Occipital lobe (tissue), 2 donors: ENCODE measurements around the gene NDUFA5. TPM values are rescaled to one million over a fixed set of nuclear protein-coding genes. Genes with fewer than 3 reads are reported as not detected.

Source experiments
- DNase-seq: peaks from one replicate; lab custom pipeline; 2025; lab: John Stamatoyannopoulos, UW
- total RNA-seq: library from RNA; depleted of rRNA; stranded (reverse); fragments of >200 nt; gene quantifications from one replicate; pipeline ENCODE4 v1.2.3, GENCODE V29; 2014

NDUFA5 gene
- total RNA-seq, 1 donor from 2014 or later, result 154 TPM

GRCh38 chr7:123505221-123505620, 52.4 kb downstream of the NDUFA5 start:
- DNase-seq, result no peak

DNA sequence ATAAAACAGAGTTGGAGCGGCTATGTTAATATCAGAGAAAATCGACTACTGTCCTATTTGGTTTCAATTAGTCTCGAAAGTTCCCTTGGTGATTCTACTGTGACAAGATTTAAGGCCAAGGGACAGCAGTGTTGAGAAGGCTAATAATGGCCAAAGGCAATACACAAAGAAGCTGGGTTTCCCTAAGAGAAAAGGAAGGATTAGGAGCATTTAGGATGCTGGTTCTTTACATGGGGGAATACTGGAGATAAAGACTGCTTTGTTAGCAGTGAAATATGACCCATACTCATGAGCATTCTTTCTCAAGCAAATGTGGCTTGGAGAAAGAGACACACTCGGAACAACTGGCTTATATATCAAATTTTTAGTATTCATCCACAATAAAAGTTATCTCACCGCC, 55.4 kb downstream of the NDUFA5 start:
- DNase-seq, result no peak

DNA sequence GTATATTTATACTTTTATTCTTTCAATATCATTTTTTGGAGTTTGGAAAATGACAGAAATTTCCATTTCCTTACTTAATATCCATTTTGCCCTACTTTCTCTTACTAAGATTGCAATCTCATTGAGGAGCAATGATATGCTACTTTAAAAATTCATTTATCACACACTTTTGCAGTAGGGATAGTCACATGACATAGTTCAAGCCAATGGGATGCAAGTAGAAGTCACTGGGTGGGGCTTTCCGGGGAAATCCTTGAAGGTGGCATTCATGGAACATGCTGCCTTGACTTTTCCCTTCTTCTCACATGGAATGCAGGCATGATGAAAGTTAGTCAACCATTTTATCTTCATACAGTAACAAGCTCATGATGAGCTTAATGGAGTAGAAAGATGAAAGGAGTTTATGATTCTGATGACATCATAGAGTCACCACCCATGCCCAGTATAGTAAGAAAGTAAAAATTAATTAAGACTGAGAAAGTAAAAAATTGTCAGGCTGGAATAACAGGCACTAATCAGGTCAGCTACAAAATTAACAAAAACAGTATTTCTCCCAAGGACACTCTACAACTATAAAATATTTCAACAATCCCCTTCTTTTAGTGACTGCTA, 56.6 kb downstream of the NDUFA5 start:
- no peak for DNase-seq

- DNase-seq, result no peak
These were observed 58.2 kb downstream of the NDUFA5 start for GRCh38 chr7:123499211-123499970.

DNA sequence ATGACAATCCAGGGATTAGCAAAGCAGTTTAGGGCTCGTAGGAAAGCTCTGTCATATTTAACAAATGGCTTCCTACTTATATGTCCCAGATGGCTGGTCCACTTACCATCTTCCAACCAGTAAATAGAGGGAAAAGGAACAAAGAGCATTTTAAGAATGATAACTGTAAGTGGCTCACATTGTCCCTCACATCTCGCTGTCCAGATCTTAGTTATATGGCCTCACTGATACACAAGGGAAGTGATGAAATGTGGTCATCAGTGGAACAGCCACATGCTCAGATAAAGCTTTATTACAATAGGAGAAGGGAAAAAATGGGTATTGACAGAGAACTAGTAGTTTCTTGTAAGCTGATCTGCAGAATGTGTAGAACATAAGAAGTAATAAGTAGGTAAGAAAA, 59.0 kb downstream of the NDUFA5 start:
- no peak for DNase-seq

DNA sequence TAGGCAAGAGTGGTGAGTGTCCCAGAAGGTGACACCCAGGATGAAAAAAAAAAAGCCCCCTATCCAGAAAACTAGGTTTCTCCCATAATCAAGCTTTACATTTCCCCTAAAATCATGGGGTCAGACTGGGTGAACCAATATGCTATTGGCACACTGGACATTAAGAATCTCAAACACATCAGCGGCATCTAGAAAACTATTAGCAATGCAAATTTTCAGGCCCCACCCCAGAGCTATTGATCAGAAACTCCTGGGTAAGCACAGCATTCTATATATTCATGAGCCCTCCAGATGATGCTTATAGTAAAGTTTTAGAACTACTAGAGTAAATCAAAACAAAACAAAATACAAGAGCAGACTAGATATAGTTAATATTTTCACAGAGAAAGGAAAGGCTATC, 59.6 kb downstream of the NDUFA5 start:
- no peak for DNase-seq

- DNase-seq, result no peak
These were observed 63.3 kb downstream of the NDUFA5 start for GRCh38 chr7:123494193-123494796.

GRCh38 chr7:123492485-123492884, 65.1 kb downstream of the NDUFA5 start:
- DNase-seq, result no peak

Other genes starting within 250 kb of the NDUFA5 start
- 3.4 TPM for gene IQUB, start 23.2 kb downstream of the NDUFA5 start, total RNA-seq
- not detected for gene ASB15, start 44.0 kb upstream of the NDUFA5 start, total RNA-seq
- not detected for gene LMOD2, start 98.0 kb upstream of the NDUFA5 start, total RNA-seq
- 24.3 TPM for gene WASL, start 191.2 kb upstream of the NDUFA5 start, total RNA-seq